PC-9 (cell line): ENCODE measurements around the gene ZFAND3.

Experiments used
- CTCF ChIP-seq: fragments of 200-600 bp; sonication (generic); conservative IDR thresholded peaks from 2 replicates; pipeline ENCODE4 v1.6.1; 2017; ENCODE audit warnings: mixed run types, antibody characterized with exemption, mild to moderate bottlenecking, moderate library complexity
- EZH2 ChIP-seq: fragments of 200-600 bp; sonication (generic); IDR thresholded peaks from 2 replicates; pipeline ENCODE4 v1.8.0; 2017; ENCODE audit warnings: antibody characterized with exemption, low read depth

GRCh38 chr6:38169977-38170526 is 350.5 kb downstream of the ZFAND3 start:
- no peak for TF ChIP-seq CTCF
- TF ChIP-seq EZH2: no peak
